HCT116 (cell line): ENCODE data around the gene C1orf105. TPM values are rescaled to one million over a fixed set of nuclear protein-coding genes. Genes with fewer than 3 reads are reported as not detected.

ENCODE experiments used
- ATAC-seq: fragments of 200-7000 bp; cut with Tn5 transposase; 2 replicates; pipeline ENCODE4 v1.9.1; 2020; ENCODE audit warnings: mild to moderate bottlenecking, moderate library complexity
- BruUV-seq: library from RNA; stranded (reverse); fragments of 400-500 nt; replicated peaks from 2 replicates; lab custom pipeline; 2021; lab: Mats Ljungman, UMichigan
- CTCF ChIA-PET: fragments of 300-600 bp; sonication (Branson Sonifier 250); formaldehyde crosslinking; loops from one replicate; lab custom pipeline; 2021; ENCODE audit warnings: antibody characterized with exemption; lab: Charles Lee
- POLR2A ChIA-PET: fragments of 300-600, 350-600 bp; sonication (Branson Sonifier 250); formaldehyde crosslinking; loops from one replicate; lab custom pipeline; 2021; ENCODE audit warnings: antibody characterized with exemption; lab: Charles Lee
- RAD21 ChIA-PET, 2 experiments: fragments of 300-600 bp; sonication (Branson Sonifier 250); formaldehyde crosslinking; loops; one replicate each; lab custom pipeline; 2023; ENCODE audit warnings: low total read pairs in 2 of 2; ENCODE audit not compliant: uncharacterized antibody in 2 of 2, unreplicated experiment in 2 of 2, low non-redundant PET in 1 of 2; lab: Charles Lee
- DNase-seq: peaks from one replicate; pipeline ENCODE4 v3.0.0-alpha.2; 2010; ENCODE audit warnings: low read depth, low spot score
- H2AFZ ChIP-seq: fragments of 200-600 bp; shearing (Covaris generic), sonication (generic); 2 replicates; pipeline ENCODE4 v1.6.1; 2017; ENCODE audit warnings: low read depth, mixed run types, mixed read lengths, antibody characterized with exemption, low read length; ENCODE audit not compliant: poor library complexity, severe bottlenecking
- H3K27ac ChIP-seq: 2 replicates; pipeline ENCODE4 v1.5.1; 2012; ENCODE audit warnings: low read depth, low read length
- H3K27me3 ChIP-seq: fragments of 200-600 bp; sonication (generic); 2 replicates; pipeline ENCODE4 v1.6.1; 2016; ENCODE audit warnings: mixed run types, low read length, mixed read lengths; ENCODE audit not compliant: insufficient read depth
- H3K36me3 ChIP-seq, 2 experiments: fragments of 200-500 bp in 1 of 2; fragments of 200-600 bp in 1 of 2; sonication (Bioruptor generic) in 1 of 2; sonication (generic) in 1 of 2; 2 replicates each; pipeline versions ENCODE4 v1.5.1 to v1.6.1; 2014 to 2016; ENCODE audit warnings: low read length in 2 of 2, inconsistent platforms in 1 of 2, mixed read lengths in 1 of 2, mixed run types in 1 of 2; ENCODE audit not compliant: insufficient read depth in 2 of 2, control insufficient read depth in 1 of 2
- H3K4me1 ChIP-seq, 2 experiments: fragments of 200-600 bp in 1 of 2; sonication (generic) in 1 of 2; 2 replicates each; pipeline versions ENCODE4 v1.5.1 to v1.6.1; 2012 to 2017; ENCODE audit warnings: low read length in 2 of 2, inconsistent platforms in 1 of 2, mild to moderate bottlenecking in 1 of 2, mixed read lengths in 1 of 2, mixed run types in 1 of 2, moderate library complexity in 1 of 2; ENCODE audit not compliant: insufficient read depth in 2 of 2, control insufficient read depth in 1 of 2
- H3K4me2 ChIP-seq: fragments of 200-600 bp; sonication (generic); 2 replicates; pipeline ENCODE4 v1.6.1; 2017; ENCODE audit warnings: mixed run types, low read length, mixed read lengths
- H3K4me3 ChIP-seq, 2 experiments: fragments of 200-600 bp in 1 of 2; sonication (generic) in 1 of 2; replicated peaks in 1 of 2; 2 replicates each; pipeline ENCODE4 v1.5.1; 2011 to 2016; ENCODE audit warnings: low read length in 2 of 2, control low read depth in 1 of 2, low read depth in 1 of 2, mild to moderate bottlenecking in 1 of 2, mixed read lengths in 1 of 2, mixed run types in 1 of 2
- H3K79me2 ChIP-seq: fragments of 200-600 bp; sonication (generic); 2 replicates; pipeline ENCODE4 v1.6.1; 2017; ENCODE audit warnings: mild to moderate bottlenecking, mixed run types, low read length, moderate library complexity, mixed read lengths; ENCODE audit not compliant: insufficient read depth
- H3K9ac ChIP-seq: fragments of 200-600 bp; sonication (generic); 2 replicates; pipeline ENCODE4 v1.6.1; 2016; ENCODE audit warnings: low read length, mixed read lengths
- H3K9me2 ChIP-seq: fragments of 200-600 bp; sonication (generic), shearing (Covaris generic); 2 replicates; pipeline ENCODE4 v1.6.1; 2017; ENCODE audit warnings: mixed run types, mild to moderate bottlenecking, moderate library complexity; ENCODE audit not compliant: insufficient read depth
- H3K9me3 ChIP-seq, 2 experiments: fragments of 200-500 bp in 1 of 2; fragments of 200-600 bp in 1 of 2; sonication (Bioruptor generic) in 1 of 2; sonication (generic) in 1 of 2; 2 replicates each; pipeline ENCODE4 v1.6.1; 2014 to 2017; ENCODE audit warnings: low read length in 2 of 2, mixed read lengths in 2 of 2, inconsistent platforms in 1 of 2, low read depth in 1 of 2, mild to moderate bottlenecking in 1 of 2, mixed run types in 1 of 2, moderate library complexity in 1 of 2; ENCODE audit not compliant: control insufficient read depth in 1 of 2, insufficient read depth in 1 of 2
- H4K20me1 ChIP-seq: fragments of 200-600 bp; sonication (generic), shearing (Covaris generic); 2 replicates; pipeline ENCODE4 v1.6.1; 2017; ENCODE audit warnings: mixed run types, mild to moderate bottlenecking, moderate library complexity; ENCODE audit not compliant: insufficient read depth
- CEBPB ChIP-seq: IDR thresholded peaks from 2 replicates; pipeline ENCODE4 v1.6.1; 2012; ENCODE audit warnings: low read depth
- EGR1 ChIP-seq: IDR thresholded peaks from 2 replicates; pipeline ENCODE4 v1.6.1; 2012; ENCODE audit warnings: low read depth
- EZH2 ChIP-seq: fragments of 200-600 bp; sonication (generic); IDR thresholded peaks from 2 replicates; pipeline ENCODE4 v1.6.1; 2017; ENCODE audit warnings: antibody characterized with exemption, mixed run types
- JUND ChIP-seq: IDR thresholded peaks from 2 replicates; pipeline ENCODE4 v1.6.1; 2012
- POLR2AphosphoS5 ChIP-seq: IDR thresholded peaks from 2 replicates; pipeline ENCODE4 v1.6.1; 2011; ENCODE audit warnings: mild to moderate bottlenecking, low read depth, low read length, moderate library complexity
- RAD21 ChIP-seq: IDR thresholded peaks from 2 replicates; pipeline ENCODE4 v1.6.1; 2012; ENCODE audit warnings: low read depth, mild to moderate bottlenecking
- SRF ChIP-seq: IDR thresholded peaks from 2 replicates; pipeline ENCODE4 v1.6.1; 2012; ENCODE audit warnings: low read depth
- TCF7L2 ChIP-seq: IDR thresholded peaks from 2 replicates; pipeline ENCODE4 v1.7.0; 2011; ENCODE audit warnings: borderline replicate concordance, inconsistent platforms; ENCODE audit not compliant: insufficient read depth, insufficient read length; ENCODE audit errors: extremely low read depth
- YY1 ChIP-seq: IDR thresholded peaks from 2 replicates; pipeline ENCODE4 v1.6.1; 2011; ENCODE audit warnings: low read length, low read depth, moderate library complexity, mild to moderate bottlenecking; ENCODE audit not compliant: insufficient replicate concordance; ENCODE audit errors: extremely low read depth
- ZFX ChIP-seq: fragments of 450-650 bp; IDR thresholded peaks from 2 replicates; pipeline ENCODE4 v1.6.1; 2017
- ZNF274 ChIP-seq: fragments of 200-500 bp; sonication (Bioruptor generic); IDR thresholded peaks from 2 replicates; pipeline ENCODE4 v1.6.1; 2014; ENCODE audit warnings: mild to moderate bottlenecking, low read depth, low read length, inconsistent platforms
- intact Hi-C: fragments of 100-400 bp; cut with micrococcal nuclease; formaldehyde crosslinking; loops from 2 replicates; pipeline ENCODE4 v1.10.0; 2022
- total RNA-seq: library from RNA; stranded (reverse); gene quantifications from one replicate; pipeline ENCODE4 v1.2.1, GENCODE V29; 2021; ENCODE audit not compliant: unreplicated experiment
- TF ChIP-seq, protein P1 (sequence below): IDR thresholded peaks from 2 replicates; pipeline ENCODE4 v1.6.1; 2012
- TF ChIP-seq, protein P2 (sequence below), 3 experiments: fragments of 200-600 bp in 1 of 3; sonication (generic) in 1 of 3; IDR thresholded peaks in 2 of 3; conservative IDR thresholded peaks in 1 of 3; 2 replicates each; pipeline ENCODE4 v1.5.1; 2012 to 2017; ENCODE audit warnings: low read depth in 2 of 3, low read length in 2 of 3, antibody characterized with exemption in 1 of 3, borderline replicate concordance in 1 of 3, control low read depth in 1 of 3, mild to moderate bottlenecking in 1 of 3, mixed read lengths in 1 of 3, mixed run types in 1 of 3, moderate library complexity in 1 of 3; ENCODE audit not compliant: insufficient read depth in 1 of 3
- TF ChIP-seq, protein P3 (sequence below): IDR thresholded peaks from 2 replicates; pipeline ENCODE4 v1.6.1; 2012
- TF ChIP-seq, protein P4 (sequence below): IDR thresholded peaks from 2 replicates; pipeline ENCODE4 v1.6.1; 2011; ENCODE audit warnings: mild to moderate bottlenecking, low read length, moderate library complexity; ENCODE audit not compliant: insufficient replicate concordance; ENCODE audit errors: extremely low read depth

C1orf105 gene
- total RNA-seq, 1 experiment from 2014 or later, result not detected

DNA sequence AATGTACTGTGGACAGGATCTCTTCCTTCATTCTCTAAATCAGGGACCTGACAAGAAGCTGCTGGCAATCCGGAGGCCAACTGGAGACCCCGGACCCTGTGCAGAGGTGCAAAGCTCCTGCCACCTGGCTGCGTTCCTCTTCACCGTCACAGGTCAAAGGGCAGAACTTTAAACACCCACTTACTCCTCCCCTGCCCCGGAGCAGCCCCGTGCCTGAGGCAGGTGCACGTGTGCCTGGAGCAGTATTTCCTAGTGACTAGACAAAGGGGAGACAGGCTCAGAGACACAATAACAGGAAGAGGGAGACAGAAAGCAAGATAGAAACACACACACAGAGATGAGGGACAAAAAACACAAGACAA is 30.0 kb downstream of the C1orf105 start:
- Histone ChIP-seq H3K4me3 (no peak overlapping the region), H3K4me1 (peaks cover 0 to 20% of the 10 kb centered on the region in 2 experiments; a peak in 2 of 4 replicates), H3K79me2 (no peaks in the 10 kb centered on the region), H3K36me3 (no peaks in the 10 kb centered on the region), H3K27me3 (no peaks in the 10 kb centered on the region), H3K27ac (no peak overlapping the region), H3K4me2 (peak overlapping the region; percentile 5; the same call in 1 of the 2 replicates), H2AFZ (peak overlapping the region; percentile 70), H3K9me2 (no peaks in the 10 kb centered on the region), H3K9ac (no peak overlapping the region), H3K9me3 (no peaks in the 10 kb centered on the region), H4K20me1 (no peaks in the 10 kb centered on the region)
- intact Hi-C loops, result loop anchor here (1.0 to 2.0 kb wide), 2 partner anchors 82 to 269 kb away; partner anchors contain the start of gene SUCO
- DNase-seq (no peak), ATAC-seq (peak; percentile 4; the same call in 1 of the 2 replicates)
- TF ChIP-seq POLR2AphosphoS5 (no peak), ZFX (no peak), EGR1 (no peak), EZH2 (no peak), CEBPB (no peak), RAD21 (no peak), SRF (no peak), YY1 (no peak), TCF7L2 (no peak), JUND (no peak), ZNF274 (no peak)
- TF ChIP-seq, protein P1, sequence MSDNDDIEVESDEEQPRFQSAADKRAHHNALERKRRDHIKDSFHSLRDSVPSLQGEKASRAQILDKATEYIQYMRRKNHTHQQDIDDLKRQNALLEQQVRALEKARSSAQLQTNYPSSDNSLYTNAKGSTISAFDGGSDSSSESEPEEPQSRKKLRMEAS, result no peak
- TF ChIP-seq, protein P2, sequence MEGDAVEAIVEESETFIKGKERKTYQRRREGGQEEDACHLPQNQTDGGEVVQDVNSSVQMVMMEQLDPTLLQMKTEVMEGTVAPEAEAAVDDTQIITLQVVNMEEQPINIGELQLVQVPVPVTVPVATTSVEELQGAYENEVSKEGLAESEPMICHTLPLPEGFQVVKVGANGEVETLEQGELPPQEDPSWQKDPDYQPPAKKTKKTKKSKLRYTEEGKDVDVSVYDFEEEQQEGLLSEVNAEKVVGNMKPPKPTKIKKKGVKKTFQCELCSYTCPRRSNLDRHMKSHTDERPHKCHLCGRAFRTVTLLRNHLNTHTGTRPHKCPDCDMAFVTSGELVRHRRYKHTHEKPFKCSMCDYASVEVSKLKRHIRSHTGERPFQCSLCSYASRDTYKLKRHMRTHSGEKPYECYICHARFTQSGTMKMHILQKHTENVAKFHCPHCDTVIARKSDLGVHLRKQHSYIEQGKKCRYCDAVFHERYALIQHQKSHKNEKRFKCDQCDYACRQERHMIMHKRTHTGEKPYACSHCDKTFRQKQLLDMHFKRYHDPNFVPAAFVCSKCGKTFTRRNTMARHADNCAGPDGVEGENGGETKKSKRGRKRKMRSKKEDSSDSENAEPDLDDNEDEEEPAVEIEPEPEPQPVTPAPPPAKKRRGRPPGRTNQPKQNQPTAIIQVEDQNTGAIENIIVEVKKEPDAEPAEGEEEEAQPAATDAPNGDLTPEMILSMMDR (IDR thresholded peaks at IDR 0.05 in 2 of 3, conservative IDR thresholded peaks at IDR 0.05 in 1 of 3; ENCODE audit: borderline replicate concordance in 1 of 3, insufficient read depth in 1 of 3, low read depth in 2 of 3, low read length in 2 of 3), result no peak
- TF ChIP-seq, protein P3, sequence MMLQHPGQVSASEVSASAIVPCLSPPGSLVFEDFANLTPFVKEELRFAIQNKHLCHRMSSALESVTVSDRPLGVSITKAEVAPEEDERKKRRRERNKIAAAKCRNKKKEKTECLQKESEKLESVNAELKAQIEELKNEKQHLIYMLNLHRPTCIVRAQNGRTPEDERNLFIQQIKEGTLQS, result no peak
- TF ChIP-seq, protein P4, sequence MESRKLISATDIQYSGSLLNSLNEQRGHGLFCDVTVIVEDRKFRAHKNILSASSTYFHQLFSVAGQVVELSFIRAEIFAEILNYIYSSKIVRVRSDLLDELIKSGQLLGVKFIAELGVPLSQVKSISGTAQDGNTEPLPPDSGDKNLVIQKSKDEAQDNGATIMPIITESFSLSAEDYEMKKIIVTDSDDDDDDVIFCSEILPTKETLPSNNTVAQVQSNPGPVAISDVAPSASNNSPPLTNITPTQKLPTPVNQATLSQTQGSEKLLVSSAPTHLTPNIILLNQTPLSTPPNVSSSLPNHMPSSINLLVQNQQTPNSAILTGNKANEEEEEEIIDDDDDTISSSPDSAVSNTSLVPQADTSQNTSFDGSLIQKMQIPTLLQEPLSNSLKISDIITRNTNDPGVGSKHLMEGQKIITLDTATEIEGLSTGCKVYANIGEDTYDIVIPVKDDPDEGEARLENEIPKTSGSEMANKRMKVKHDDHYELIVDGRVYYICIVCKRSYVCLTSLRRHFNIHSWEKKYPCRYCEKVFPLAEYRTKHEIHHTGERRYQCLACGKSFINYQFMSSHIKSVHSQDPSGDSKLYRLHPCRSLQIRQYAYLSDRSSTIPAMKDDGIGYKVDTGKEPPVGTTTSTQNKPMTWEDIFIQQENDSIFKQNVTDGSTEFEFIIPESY, result no peak
- RAD21 ChIA-PET, result interaction anchor here in 1 of 2 experiments (1.2 kb wide), 1 partner anchor 465 kb away, joined by 3 read pairs; no protein-coding TSS in a partner anchor
- no TSS peak for BruUV-seq
- CTCF ChIA-PET, result interaction anchor here (0.7 to 3.3 kb wide), 4 partner anchors 9 to 448 kb away, joined by 3 to 24 read pairs (median 4); no protein-coding TSS in a partner anchor
- POLR2A ChIA-PET, result no interaction called here
